ENCODE results near the gene CBS. TPM values are rescaled to one million over a fixed set of nuclear protein-coding genes. Genes with fewer than 3 reads are reported as not detected.
"Not testable (repeated sequence)": the region's sequence is repeated elsewhere in the genome, so short reads cannot be mapped to it uniquely, and the experiment has no call there.

The CBS gene
- total RNA-seq, 2 experiments from 2014 or later = 49.5 to 55.2 TPM

- H3K4me1 Mint-ChIP-seq (ENCODE audit: low read depth); H3K9me3 Mint-ChIP-seq (ENCODE audit: insufficient read depth); H3K27ac Mint-ChIP-seq; H3K4me3 Mint-ChIP-seq; CTCF ChIA-PET; H3K27me3 Mint-ChIP-seq (ENCODE audit: low read depth); POLR2A ChIA-PET; H3K36me3 Mint-ChIP-seq (ENCODE audit: low read depth); ATAC-seq; DNase-seq: not testable (repeated sequence)
Observed at GRCh38 chr21:43090947-43091346, 15.3 kb upstream of the CBS start.

GRCh38 chr21:43089463-43089862, 13.8 kb upstream of the CBS start:
- H3K27ac Mint-ChIP-seq; H3K27me3 Mint-ChIP-seq (ENCODE audit: low read depth); H3K4me1 Mint-ChIP-seq (ENCODE audit: low read depth); POLR2A ChIA-PET; H3K9me3 Mint-ChIP-seq (ENCODE audit: insufficient read depth); DNase-seq; H3K36me3 Mint-ChIP-seq (ENCODE audit: low read depth); CTCF ChIA-PET; H3K4me3 Mint-ChIP-seq: not testable (repeated sequence)
- peak; percentile 27 for ATAC-seq

- H3K36me3 Mint-ChIP-seq (ENCODE audit: low read depth); H3K27me3 Mint-ChIP-seq (ENCODE audit: low read depth); H3K9me3 Mint-ChIP-seq (ENCODE audit: insufficient read depth); DNase-seq; ATAC-seq; H3K4me1 Mint-ChIP-seq (ENCODE audit: low read depth); CTCF ChIA-PET; POLR2A ChIA-PET; H3K27ac Mint-ChIP-seq; H3K4me3 Mint-ChIP-seq: not testable (repeated sequence)
Observed at GRCh38 chr21:43082587-43083300, 7.1 kb upstream of the CBS start.

GRCh38 chr21:43076643-43077042, 1.0 kb upstream of the CBS start:
- H3K27ac Mint-ChIP-seq; H3K36me3 Mint-ChIP-seq (ENCODE audit: low read depth); POLR2A ChIA-PET; H3K4me1 Mint-ChIP-seq (ENCODE audit: low read depth); DNase-seq; H3K27me3 Mint-ChIP-seq (ENCODE audit: low read depth); CTCF ChIA-PET; H3K9me3 Mint-ChIP-seq (ENCODE audit: insufficient read depth); H3K4me3 Mint-ChIP-seq: not testable (repeated sequence)
- ATAC-seq = peak; percentile 24

- POLR2A ChIA-PET; H3K9me3 Mint-ChIP-seq (ENCODE audit: insufficient read depth): not testable (repeated sequence)
Observed at GRCh38 chr21:43076023-43076637, 495 bp upstream of the CBS start.

GRCh38 chr21:43074401-43075169, 1.1 kb downstream of the CBS start:
- POLR2A ChIA-PET; H3K27ac Mint-ChIP-seq; H3K36me3 Mint-ChIP-seq (ENCODE audit: low read depth); CTCF ChIA-PET; H3K4me1 Mint-ChIP-seq (ENCODE audit: low read depth); H3K27me3 Mint-ChIP-seq (ENCODE audit: low read depth); H3K4me3 Mint-ChIP-seq; DNase-seq; H3K9me3 Mint-ChIP-seq (ENCODE audit: insufficient read depth): not testable (repeated sequence)
- peak; percentile 23 for ATAC-seq

More at GRCh38 chr21:43076023-43076637, 495 bp upstream of the CBS start:
- CTCF ChIA-PET; H3K27me3 Mint-ChIP-seq (ENCODE audit: low read depth); H3K27ac Mint-ChIP-seq; H3K36me3 Mint-ChIP-seq (ENCODE audit: low read depth); DNase-seq; H3K4me3 Mint-ChIP-seq; H3K4me1 Mint-ChIP-seq (ENCODE audit: low read depth): not testable (repeated sequence)
- ATAC-seq = peak; percentile 31

- CTCF ChIA-PET; H3K4me1 Mint-ChIP-seq (ENCODE audit: low read depth): not testable (repeated sequence)
Observed at GRCh38 chr21:43072742-43073141, 2.9 kb downstream of the CBS start.

GRCh38 chr21:43069682-43070081, 6.0 kb downstream of the CBS start:
- H3K36me3 Mint-ChIP-seq (ENCODE audit: low read depth); H3K27ac Mint-ChIP-seq; H3K4me3 Mint-ChIP-seq; DNase-seq; ATAC-seq; POLR2A ChIA-PET; H3K9me3 Mint-ChIP-seq (ENCODE audit: insufficient read depth); CTCF ChIA-PET; H3K4me1 Mint-ChIP-seq (ENCODE audit: low read depth); H3K27me3 Mint-ChIP-seq (ENCODE audit: low read depth): not testable (repeated sequence)

More at GRCh38 chr21:43072742-43073141, 2.9 kb downstream of the CBS start:
- H3K36me3 Mint-ChIP-seq (ENCODE audit: low read depth); H3K9me3 Mint-ChIP-seq (ENCODE audit: insufficient read depth); H3K27ac Mint-ChIP-seq; POLR2A ChIA-PET; ATAC-seq; H3K4me3 Mint-ChIP-seq; H3K27me3 Mint-ChIP-seq (ENCODE audit: low read depth); DNase-seq: not testable (repeated sequence)

GRCh38 chr21:43068065-43068464, 7.6 kb downstream of the CBS start:
- DNase-seq; H3K9me3 Mint-ChIP-seq (ENCODE audit: insufficient read depth); H3K27ac Mint-ChIP-seq; H3K27me3 Mint-ChIP-seq (ENCODE audit: low read depth); H3K4me3 Mint-ChIP-seq; H3K36me3 Mint-ChIP-seq (ENCODE audit: low read depth); ATAC-seq; POLR2A ChIA-PET; CTCF ChIA-PET; H3K4me1 Mint-ChIP-seq (ENCODE audit: low read depth): not testable (repeated sequence)

GRCh38 chr21:43066690-43067089, 8.9 kb downstream of the CBS start:
- DNase-seq; H3K4me3 Mint-ChIP-seq; POLR2A ChIA-PET; H3K9me3 Mint-ChIP-seq (ENCODE audit: insufficient read depth); H3K36me3 Mint-ChIP-seq (ENCODE audit: low read depth); H3K27ac Mint-ChIP-seq; CTCF ChIA-PET; H3K27me3 Mint-ChIP-seq (ENCODE audit: low read depth); H3K4me1 Mint-ChIP-seq (ENCODE audit: low read depth); ATAC-seq: not testable (repeated sequence)

GRCh38 chr21:43065991-43066390, 9.6 kb downstream of the CBS start:
- H3K27ac Mint-ChIP-seq; H3K4me3 Mint-ChIP-seq; ATAC-seq; H3K36me3 Mint-ChIP-seq (ENCODE audit: low read depth); CTCF ChIA-PET; H3K9me3 Mint-ChIP-seq (ENCODE audit: insufficient read depth); H3K4me1 Mint-ChIP-seq (ENCODE audit: low read depth); H3K27me3 Mint-ChIP-seq (ENCODE audit: low read depth); DNase-seq; POLR2A ChIA-PET: not testable (repeated sequence)

GRCh38 chr21:43064265-43064917, 11.2 kb downstream of the CBS start:
- H3K9me3 Mint-ChIP-seq (ENCODE audit: insufficient read depth); DNase-seq; H3K4me3 Mint-ChIP-seq; H3K27me3 Mint-ChIP-seq (ENCODE audit: low read depth); H3K4me1 Mint-ChIP-seq (ENCODE audit: low read depth); CTCF ChIA-PET; POLR2A ChIA-PET; ATAC-seq; H3K27ac Mint-ChIP-seq; H3K36me3 Mint-ChIP-seq (ENCODE audit: low read depth): not testable (repeated sequence)
